Ishikawa (cell line): ENCODE measurements around the gene MCF2L.

Experiments used
- CEBPB ChIP-seq: IDR thresholded peaks from 2 replicates; pipeline ENCODE4 v1.6.1; 2012
- CREB1 ChIP-seq: IDR thresholded peaks from 2 replicates; pipeline ENCODE4 v1.6.1; 2012; ENCODE audit warnings: low read depth
- EP300 ChIP-seq: IDR thresholded peaks from 2 replicates; pipeline ENCODE4 v1.6.1; 2012; ENCODE audit warnings: borderline replicate concordance
- FOXM1 ChIP-seq: IDR thresholded peaks from 2 replicates; pipeline ENCODE4 v1.6.1; 2012; ENCODE audit warnings: low read depth, borderline replicate concordance
- RAD21 ChIP-seq: IDR thresholded peaks from 2 replicates; pipeline ENCODE4 v1.6.1; 2012; ENCODE audit warnings: low read depth
- TAF1 ChIP-seq: IDR thresholded peaks from 2 replicates; pipeline ENCODE4 v1.6.1; 2012; ENCODE audit warnings: low read depth, mild to moderate bottlenecking
- YY1 ChIP-seq: IDR thresholded peaks from 2 replicates; pipeline ENCODE4 v1.6.1; 2012; ENCODE audit warnings: low read depth
- TF ChIP-seq, protein P1 (sequence below): IDR thresholded peaks from 2 replicates; pipeline ENCODE4 v1.6.1; 2012
- TF ChIP-seq, protein P2 (sequence below): IDR thresholded peaks from 2 replicates; pipeline ENCODE4 v1.6.1; 2012
- TF ChIP-seq, protein P3 (sequence below): IDR thresholded peaks from 2 replicates; pipeline ENCODE4 v1.6.1; 2012; ENCODE audit warnings: low read depth, mild to moderate bottlenecking

DNA sequence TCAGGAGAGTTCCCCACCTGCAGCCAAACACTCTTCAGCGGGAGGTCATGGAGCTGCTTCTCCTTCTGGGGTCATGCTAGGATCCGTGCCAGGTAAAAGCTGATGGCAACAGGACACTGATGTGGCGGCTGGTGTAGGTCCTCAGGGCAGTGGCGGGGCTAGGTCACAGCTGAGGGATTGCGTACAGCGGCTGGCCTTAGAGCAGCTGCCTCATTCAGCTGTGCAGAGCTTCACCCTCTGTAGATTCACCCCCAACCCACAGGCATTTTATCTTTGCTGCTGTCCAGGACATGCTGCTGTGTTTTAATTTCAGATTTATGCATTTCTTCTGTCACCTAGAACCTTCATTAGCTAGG is 2.3 kb downstream of the MCF2L start:
- TF ChIP-seq CREB1 (no peak), EP300 (no peak), FOXM1 (no peak), CEBPB (no peak), TAF1 (no peak), RAD21 (no peak), YY1 (no peak)
- TF ChIP-seq, protein P1, sequence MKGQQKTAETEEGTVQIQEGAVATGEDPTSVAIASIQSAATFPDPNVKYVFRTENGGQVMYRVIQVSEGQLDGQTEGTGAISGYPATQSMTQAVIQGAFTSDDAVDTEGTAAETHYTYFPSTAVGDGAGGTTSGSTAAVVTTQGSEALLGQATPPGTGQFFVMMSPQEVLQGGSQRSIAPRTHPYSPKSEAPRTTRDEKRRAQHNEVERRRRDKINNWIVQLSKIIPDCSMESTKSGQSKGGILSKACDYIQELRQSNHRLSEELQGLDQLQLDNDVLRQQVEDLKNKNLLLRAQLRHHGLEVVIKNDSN = no peak
- TF ChIP-seq, protein P2, sequence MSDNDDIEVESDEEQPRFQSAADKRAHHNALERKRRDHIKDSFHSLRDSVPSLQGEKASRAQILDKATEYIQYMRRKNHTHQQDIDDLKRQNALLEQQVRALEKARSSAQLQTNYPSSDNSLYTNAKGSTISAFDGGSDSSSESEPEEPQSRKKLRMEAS = no peak
- TF ChIP-seq, protein P3, sequence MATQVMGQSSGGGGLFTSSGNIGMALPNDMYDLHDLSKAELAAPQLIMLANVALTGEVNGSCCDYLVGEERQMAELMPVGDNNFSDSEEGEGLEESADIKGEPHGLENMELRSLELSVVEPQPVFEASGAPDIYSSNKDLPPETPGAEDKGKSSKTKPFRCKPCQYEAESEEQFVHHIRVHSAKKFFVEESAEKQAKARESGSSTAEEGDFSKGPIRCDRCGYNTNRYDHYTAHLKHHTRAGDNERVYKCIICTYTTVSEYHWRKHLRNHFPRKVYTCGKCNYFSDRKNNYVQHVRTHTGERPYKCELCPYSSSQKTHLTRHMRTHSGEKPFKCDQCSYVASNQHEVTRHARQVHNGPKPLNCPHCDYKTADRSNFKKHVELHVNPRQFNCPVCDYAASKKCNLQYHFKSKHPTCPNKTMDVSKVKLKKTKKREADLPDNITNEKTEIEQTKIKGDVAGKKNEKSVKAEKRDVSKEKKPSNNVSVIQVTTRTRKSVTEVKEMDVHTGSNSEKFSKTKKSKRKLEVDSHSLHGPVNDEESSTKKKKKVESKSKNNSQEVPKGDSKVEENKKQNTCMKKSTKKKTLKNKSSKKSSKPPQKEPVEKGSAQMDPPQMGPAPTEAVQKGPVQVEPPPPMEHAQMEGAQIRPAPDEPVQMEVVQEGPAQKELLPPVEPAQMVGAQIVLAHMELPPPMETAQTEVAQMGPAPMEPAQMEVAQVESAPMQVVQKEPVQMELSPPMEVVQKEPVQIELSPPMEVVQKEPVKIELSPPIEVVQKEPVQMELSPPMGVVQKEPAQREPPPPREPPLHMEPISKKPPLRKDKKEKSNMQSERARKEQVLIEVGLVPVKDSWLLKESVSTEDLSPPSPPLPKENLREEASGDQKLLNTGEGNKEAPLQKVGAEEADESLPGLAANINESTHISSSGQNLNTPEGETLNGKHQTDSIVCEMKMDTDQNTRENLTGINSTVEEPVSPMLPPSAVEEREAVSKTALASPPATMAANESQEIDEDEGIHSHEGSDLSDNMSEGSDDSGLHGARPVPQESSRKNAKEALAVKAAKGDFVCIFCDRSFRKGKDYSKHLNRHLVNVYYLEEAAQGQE = no peak
